Stomach (tissue), 9 donors: ENCODE results near the gene ATP11B. TPM values are rescaled to one million over a fixed set of nuclear protein-coding genes. Genes with fewer than 3 reads are reported as not detected.
"Not testable (repeated sequence)": the region's sequence is repeated elsewhere in the genome, so short reads cannot be mapped to it uniquely, and the experiment has no call there.

Experiments used
- DNase-seq, 2 donors: peaks; one replicate each; pipeline versions ENCODE4 v3.0.0 to v3.0.0-alpha.2; 2013 to 2019
- H3K27ac ChIP-seq, 5 donors: fragments of 200-600 bp in 4 of 5; sonication (generic) in 4 of 5; one replicate each; pipeline ENCODE4 v1.5.1; 2013 to 2019; ENCODE audit warnings: mild to moderate bottlenecking in 1 of 5, moderate library complexity in 1 of 5
- H3K27me3 ChIP-seq, 3 donors: fragments of 200-600 bp; sonication (generic); one replicate each; pipeline ENCODE4 v1.5.1; 2017 to 2019; ENCODE audit warnings: mixed run types in 1 of 3
- H3K36me3 ChIP-seq, 4 donors: fragments of 200-600 bp; sonication (generic); 1 replicate in 3 of 4; 2 replicates in 1 of 4; pipeline ENCODE4 v1.5.1; 2016 to 2019
- H3K4me1 ChIP-seq, 4 donors: fragments of 200-600 bp; sonication (generic); one replicate each; pipeline ENCODE4 v1.5.1; 2016 to 2019
- H3K4me3 ChIP-seq, 4 donors: fragments of 200-600 bp; sonication (generic) in 3 of 4; one replicate each; pipeline ENCODE4 v1.5.1; 2016 to 2019; ENCODE audit warnings: mild to moderate bottlenecking in 1 of 4
- H3K9me3 ChIP-seq, 4 donors: fragments of 200-600 bp; sonication (generic); one replicate each; pipeline ENCODE4 v1.5.1; 2016 to 2019
- CTCF ChIP-seq, 7 experiments: fragments of 450-650 bp in 4 of 7; fragments of 200-600 bp in 3 of 7; sonication (generic) in 3 of 7; IDR thresholded peaks; one replicate each; pipeline ENCODE4 v1.5.1; 2016 to 2019; ENCODE audit warnings: antibody characterized with exemption in 7 of 7, control low read depth in 2 of 7, mild to moderate bottlenecking in 1 of 7
- EP300 ChIP-seq: sonication (generic); formaldehyde crosslinking; IDR thresholded peaks from one replicate; pipeline ENCODE4 v1.6.1; 2017; ENCODE audit warnings: antibody characterized with exemption
- POLR2A ChIP-seq, 4 donors: fragments of 450-650 bp; IDR thresholded peaks; one replicate each; pipeline ENCODE4 v1.6.1; 2016; ENCODE audit warnings: antibody characterized with exemption in 4 of 4, control low read depth in 2 of 4, mild to moderate bottlenecking in 1 of 4, moderate library complexity in 1 of 4
- POLR2AphosphoS5 ChIP-seq, 3 donors: sonication (generic); formaldehyde crosslinking; IDR thresholded peaks; one replicate each; pipeline ENCODE4 v1.6.1; 2016; ENCODE audit warnings: antibody characterized with exemption in 3 of 3
- WGBS, 5 donors: extraction: QIAGEN DNeasy Blood & Tissue Kit in 3 of 5; methylation state at CpG; one replicate each; pipeline versions ENCODE4 v1.1.5 to v1.1.7; 2013 to 2018; 5-methylcytosine and 5-hydroxymethylcytosine counted together
- intact Hi-C: fragments of 100-400 bp; cut with DNase I; formaldehyde crosslinking; loops from one replicate; pipeline ENCODE4 v1.15.1; 2023; ENCODE audit warnings: low total_unique reads
- polyA plus RNA-seq, 3 donors: library from polyadenylated mRNA; stranded (reverse); fragments of 200-250 nt; gene quantifications; one replicate each; pipeline ENCODE4 v1.2.3, GENCODE V29; 2013
- total RNA-seq, 5 donors: library from RNA; depleted of rRNA; stranded (reverse); fragments of >200 nt; gene quantifications; one replicate each; pipeline versions ENCODE4 v1.1.0 to v1.2.3, GENCODE V29; 2014 to 2016
- donor health status: healthy with polysubstance abuse.
- donor health status: Bipolar disorder and iron deficiency.
- donor health status: healthy.

ATP11B gene
- total and polyA plus RNA-seq, 8 donors = 9.6 to 449 (median 120) TPM

DNA sequence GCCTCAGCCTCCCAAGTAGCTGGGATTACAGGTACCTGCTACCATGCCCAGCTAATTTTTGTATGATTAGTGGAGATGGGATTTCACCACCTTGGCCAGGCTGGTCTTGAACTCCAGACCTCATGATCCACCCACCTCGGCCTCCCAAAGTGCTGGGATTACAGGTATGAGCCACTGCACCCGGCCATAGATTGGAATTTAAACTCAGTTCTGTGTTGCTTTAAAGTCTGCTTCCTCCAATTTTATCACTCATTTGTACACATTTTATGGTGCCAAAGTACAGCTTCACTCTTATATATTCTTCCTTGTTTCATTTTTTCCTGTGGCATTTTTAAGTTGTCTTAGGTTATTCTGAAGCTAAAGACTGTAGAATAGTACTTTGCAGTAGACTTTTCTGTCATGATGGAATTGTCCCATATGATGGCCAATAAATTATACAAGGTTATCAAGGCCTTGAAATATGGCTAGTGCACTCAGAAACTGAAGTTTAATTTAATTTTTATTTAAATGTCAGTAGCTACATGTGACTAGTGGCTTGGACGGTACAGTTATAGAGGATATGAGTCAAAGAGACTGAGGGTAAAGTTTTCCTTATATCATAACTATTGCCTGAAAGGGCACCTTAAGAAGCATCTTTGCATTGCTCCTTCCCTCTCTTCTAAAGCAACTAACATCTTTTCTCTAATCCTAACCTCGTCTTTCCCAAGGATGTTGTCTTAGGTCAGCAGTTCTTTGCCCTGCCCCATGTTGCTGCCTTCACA, 28.1 kb downstream of the ATP11B start:
- 47 to 65% (median 55%) methylated on average over 4 of the region's 4 CpGs for WGBS, 5 donors
- Histone ChIP-seq H3K36me3 (peaks cover 0 to 26% (median 24%) of the 10 kb centered on the region in 4 donors), H3K27me3 (no peaks in the 10 kb centered on the region), H3K4me1 (peaks cover 0 to 64% (median 38%) of the 10 kb centered on the region in 4 donors), H3K27ac (peak overlapping the region in 3 of 5 donors; percentile 4 to 67 (median 57)), H3K9me3 (no peaks in the 10 kb centered on the region), H3K4me3 (no peak overlapping the region)
- DNase-seq = peak in 1 of 2 donors; percentile 34
- TF ChIP-seq CTCF (IDR thresholded peaks at IDR 0.05) (no peak), POLR2A (IDR thresholded peaks at IDR 0.05) (no peak), EP300 (no peak), POLR2AphosphoS5 (IDR thresholded peaks at IDR 0.05) (no peak)
- intact Hi-C loops = no loop called here

- H3K4me3 ChIP-seq, H3K27me3 ChIP-seq, H3K27ac ChIP-seq, H3K9me3 ChIP-seq, intact Hi-C loops, DNase-seq: not testable (repeated sequence)
- peaks cover 0 to 62% (median 34%) of the 10 kb centered on the region in 4 donors for H3K4me1 ChIP-seq
- peaks cover 0 to 26% (median 24%) of the 10 kb centered on the region in 4 donors for H3K36me3 ChIP-seq
- 91 to 98% (median 94%) methylated on average over 5 of the region's 5 CpGs for WGBS, 5 donors
Measured at GRCh38 chr3:182822260-182822659, 29.0 kb downstream of the ATP11B start.

- Histone ChIP-seq H3K9me3 (no peaks in the 10 kb centered on the region), H3K27me3 (no peaks in the 10 kb centered on the region), H3K4me3 (no peak overlapping the region), H3K36me3 (peaks cover 0 to 36% (median 30%) of the 10 kb centered on the region in 4 donors), H3K27ac (no peak overlapping the region), H3K4me1 (peaks cover 0 to 48% (median 27%) of the 10 kb centered on the region in 4 donors)
- intact Hi-C loops = no loop called here
- TF ChIP-seq EP300 (no peak), POLR2AphosphoS5 (IDR thresholded peaks at IDR 0.05) (no peak), CTCF (IDR thresholded peaks at IDR 0.05) (no peak), POLR2A (IDR thresholded peaks at IDR 0.05) (no peak)
- DNase-seq = no peak
Measured at GRCh38 chr3:182824957-182825356, 31.7 kb downstream of the ATP11B start.

DNA sequence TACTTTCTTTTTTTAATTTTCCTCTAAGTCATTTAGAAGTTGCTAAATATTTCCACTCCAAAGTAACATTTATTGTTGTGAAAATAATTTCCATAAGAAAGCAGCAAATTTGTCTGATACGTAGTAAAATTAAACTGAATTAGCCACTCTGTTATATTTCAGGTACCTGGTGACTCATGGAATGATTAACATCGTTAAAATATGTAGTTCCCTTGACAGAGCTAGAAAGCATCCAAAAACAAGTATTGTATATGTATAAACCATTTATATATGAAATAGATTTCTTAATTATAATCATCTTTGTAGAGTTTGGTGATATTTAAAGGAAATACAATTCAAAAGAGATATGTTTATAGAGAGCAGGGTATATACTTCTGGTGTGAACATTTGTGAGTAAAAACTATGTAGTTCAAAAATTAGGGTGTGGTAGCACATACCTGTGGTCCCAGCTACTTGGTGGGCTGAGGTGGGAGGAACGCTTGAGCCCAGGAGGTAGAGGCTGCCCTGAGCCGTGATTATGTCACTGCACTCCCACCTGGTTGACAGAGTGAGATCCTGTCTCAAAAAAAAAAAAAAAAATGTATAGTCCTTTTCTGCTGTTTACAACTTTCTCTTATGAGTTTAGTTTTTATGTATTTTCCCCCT, 36.6 kb downstream of the ATP11B start:
- H3K27ac ChIP-seq = no peak overlapping the region
- peaks cover 0 to 54% (median 35%) of the 10 kb centered on the region in 4 donors for H3K36me3 ChIP-seq
- peaks cover 0 to 17% (median 9%) of the 10 kb centered on the region in 4 donors for H3K4me1 ChIP-seq
- no peak for TF ChIP-seq POLR2A (IDR thresholded peaks at IDR 0.05)
- TF ChIP-seq POLR2AphosphoS5 (IDR thresholded peaks at IDR 0.05) = no peak
- TF ChIP-seq CTCF (IDR thresholded peaks at IDR 0.05) = no peak
- TF ChIP-seq EP300 = no peak
- DNase-seq = no peak
- intact Hi-C loops = loop anchor here (10.0 kb wide), 1 partner anchor 115 kb away; no protein-coding TSS in a partner anchor
- H3K9me3 ChIP-seq = no peaks in the 10 kb centered on the region
- H3K27me3 ChIP-seq = no peaks in the 10 kb centered on the region
- no peak overlapping the region for H3K4me3 ChIP-seq
- WGBS, 5 donors = 88 to 96% (median 93%) methylated on average over 4 of the region's 4 CpGs
